Vagina (tissue), 2 donors: ENCODE results near the gene SLCO2B1.

Source experiments
- POLR2A ChIP-seq, 2 donors: fragments of 450-650 bp; IDR thresholded peaks; one replicate each; pipeline ENCODE4 v1.6.1; 2017; ENCODE audit warnings: antibody characterized with exemption in 2 of 2, mild to moderate bottlenecking in 2 of 2, moderate library complexity in 2 of 2
- TF ChIP-seq, protein P1 (sequence below), 3 experiments: fragments of 450-650 bp in 2 of 3; fragments of 200-600 bp in 1 of 3; sonication (generic) in 1 of 3; IDR thresholded peaks; one replicate each; pipeline ENCODE4 v1.5.1; 2017 to 2019; ENCODE audit warnings: antibody characterized with exemption in 3 of 3, mild to moderate bottlenecking in 2 of 3, moderate library complexity in 2 of 3

DNA sequence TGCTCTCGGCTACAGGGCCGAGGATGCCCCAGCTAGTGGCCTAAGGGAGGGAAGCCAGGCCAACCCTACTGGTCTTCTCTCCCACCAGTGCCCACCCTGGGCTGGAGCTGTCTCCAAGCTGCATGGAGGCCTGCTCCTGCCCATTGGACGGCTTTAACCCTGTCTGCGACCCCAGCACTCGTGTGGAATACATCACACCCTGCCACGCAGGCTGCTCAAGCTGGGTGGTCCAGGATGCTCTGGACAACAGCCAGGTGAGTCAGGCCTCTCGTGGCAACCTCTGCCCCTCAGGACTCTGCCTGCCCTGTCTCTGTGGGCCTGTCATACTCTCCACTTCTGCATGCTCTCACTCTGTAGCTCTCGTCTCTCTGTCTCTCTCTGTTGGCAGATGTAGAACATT, 45.5 kb downstream of the SLCO2B1 start:
- TF ChIP-seq, protein P1, sequence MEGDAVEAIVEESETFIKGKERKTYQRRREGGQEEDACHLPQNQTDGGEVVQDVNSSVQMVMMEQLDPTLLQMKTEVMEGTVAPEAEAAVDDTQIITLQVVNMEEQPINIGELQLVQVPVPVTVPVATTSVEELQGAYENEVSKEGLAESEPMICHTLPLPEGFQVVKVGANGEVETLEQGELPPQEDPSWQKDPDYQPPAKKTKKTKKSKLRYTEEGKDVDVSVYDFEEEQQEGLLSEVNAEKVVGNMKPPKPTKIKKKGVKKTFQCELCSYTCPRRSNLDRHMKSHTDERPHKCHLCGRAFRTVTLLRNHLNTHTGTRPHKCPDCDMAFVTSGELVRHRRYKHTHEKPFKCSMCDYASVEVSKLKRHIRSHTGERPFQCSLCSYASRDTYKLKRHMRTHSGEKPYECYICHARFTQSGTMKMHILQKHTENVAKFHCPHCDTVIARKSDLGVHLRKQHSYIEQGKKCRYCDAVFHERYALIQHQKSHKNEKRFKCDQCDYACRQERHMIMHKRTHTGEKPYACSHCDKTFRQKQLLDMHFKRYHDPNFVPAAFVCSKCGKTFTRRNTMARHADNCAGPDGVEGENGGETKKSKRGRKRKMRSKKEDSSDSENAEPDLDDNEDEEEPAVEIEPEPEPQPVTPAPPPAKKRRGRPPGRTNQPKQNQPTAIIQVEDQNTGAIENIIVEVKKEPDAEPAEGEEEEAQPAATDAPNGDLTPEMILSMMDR (IDR thresholded peaks at IDR 0.05) = no peak
- TF ChIP-seq POLR2A (IDR thresholded peaks at IDR 0.05) = no peak
